AG09309 (cell line): ENCODE results near the gene BORCS6.

ENCODE experiments used
- DNase-seq: peaks from one replicate; pipeline ENCODE4 v3.0.0-alpha.2; 2010; ENCODE audit warnings: low read depth
- H3K4me3 ChIP-seq: 2 replicates; pipeline ENCODE4 v1.5.1; 2011; ENCODE audit warnings: mild to moderate bottlenecking, low read depth, low read length, moderate library complexity; ENCODE audit not compliant: control insufficient read depth
- CTCF ChIP-seq: IDR thresholded peaks from 2 replicates; pipeline ENCODE4 v1.5.1; 2011; ENCODE audit warnings: mild to moderate bottlenecking, low read depth, low read length, inconsistent platforms; ENCODE audit not compliant: insufficient read depth, control insufficient read depth; ENCODE audit errors: missing control alignments

Gene BORCS6

GRCh38 chr17:8189711-8190477, at the start of gene BORCS6:
TSS of gene BORCS6 (minus strand) at chr17:8190180. CDS start at chr17:8190140, 40 bp downstream.
- peak within 1 kb of the TSS; percentile 96 for H3K4me3 ChIP-seq
- no peak for TF ChIP-seq CTCF
- peak; percentile 97 for DNase-seq

GRCh38 chr17:8237886-8238285, 47.9 kb upstream of the BORCS6 start:
- no peak overlapping the region for H3K4me3 ChIP-seq
- DNase-seq, result no peak
- no peak for TF ChIP-seq CTCF

GRCh38 chr17:8237175-8237574, 47.2 kb upstream of the BORCS6 start:
- DNase-seq, result no peak
- TF ChIP-seq CTCF, result no peak
- H3K4me3 ChIP-seq, result no peak overlapping the region

- TF ChIP-seq CTCF, result no peak
- no peak overlapping the region for H3K4me3 ChIP-seq
- DNase-seq, result no peak
These were observed 45.7 kb upstream of the BORCS6 start for GRCh38 chr17:8235676-8236075.

GRCh38 chr17:8234361-8235270, 44.6 kb upstream of the BORCS6 start:
- TF ChIP-seq CTCF, result no peak
- no peak for DNase-seq

GRCh38 chr17:8231701-8232100, 41.7 kb upstream of the BORCS6 start:
- no peak for TF ChIP-seq CTCF
- no peak overlapping the region for H3K4me3 ChIP-seq
- DNase-seq, result no peak

More at GRCh38 chr17:8234361-8235270, 44.6 kb upstream of the BORCS6 start:
- H3K4me3 ChIP-seq, result no peak overlapping the region
